CD4-positive, alpha-beta T cell treated with Interleukin-12 subunit alpha and Interleukin-12 subunit beta, for 1 hour (primary cell): ENCODE data around the gene ZFYVE28.

Source experiments
- DNase-seq: peaks from one replicate; pipeline ENCODE4 v3.0.0-alpha.2; 2020

ZFYVE28 gene

DNA sequence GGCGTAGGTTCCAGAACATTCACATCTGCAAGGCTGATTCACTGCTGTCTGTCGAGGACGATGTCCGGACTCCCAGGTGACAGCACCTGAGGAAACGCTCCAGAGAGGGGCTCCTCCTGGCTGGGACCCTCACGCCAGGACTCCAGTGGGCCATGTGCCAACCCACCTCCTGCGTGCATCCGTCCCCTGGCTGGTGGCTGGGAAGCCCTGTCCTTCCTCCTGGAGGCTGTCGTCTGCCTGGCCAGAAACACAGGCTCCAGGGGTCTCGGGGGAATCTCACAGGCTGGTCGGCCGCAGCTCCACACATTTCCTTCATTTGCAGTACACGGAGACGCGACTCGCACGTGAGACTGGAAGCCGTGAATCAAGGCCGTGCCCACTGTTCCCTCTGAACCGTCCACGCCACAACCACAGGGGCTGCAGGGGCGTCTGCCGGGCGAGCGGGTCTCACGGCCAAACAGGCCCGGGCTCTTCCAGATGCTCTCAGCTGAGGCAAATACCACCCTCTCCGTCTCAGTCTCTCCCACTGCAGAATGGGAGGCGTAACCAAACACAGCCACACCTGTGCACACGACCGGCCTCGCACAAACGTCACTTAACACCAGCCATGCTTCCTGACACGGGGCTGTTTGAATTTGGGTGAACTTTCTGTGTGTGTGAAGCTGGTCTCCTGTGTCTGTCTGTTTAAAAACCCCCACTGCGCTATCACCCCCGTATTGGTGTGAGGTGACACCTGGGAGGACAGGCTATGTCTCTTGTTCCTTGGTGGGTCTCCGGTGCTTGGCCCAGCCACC lies 117.8 kb downstream of the ZFYVE28 start:
- no peak for DNase-seq

DNA sequence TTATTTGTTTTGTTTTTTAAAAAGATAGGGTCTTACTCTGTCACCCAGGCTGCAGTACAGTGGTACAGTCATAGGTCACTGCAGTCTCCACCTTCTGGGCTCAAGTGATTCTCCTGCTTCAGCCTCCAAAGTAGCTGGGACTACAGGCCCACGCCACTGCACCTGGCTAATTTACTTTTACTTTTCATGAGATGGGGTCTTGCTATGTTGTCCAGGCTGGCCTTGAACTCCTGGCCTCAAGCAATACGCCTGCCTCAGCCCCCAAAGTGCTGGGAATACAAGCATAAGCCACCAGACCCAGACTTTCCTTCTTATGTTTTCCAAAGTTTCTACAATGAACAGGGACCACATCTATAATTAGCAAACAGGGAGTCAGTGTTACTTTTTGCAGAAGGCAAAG lies 118.7 kb downstream of the ZFYVE28 start:
- DNase-seq, result no peak

DNA sequence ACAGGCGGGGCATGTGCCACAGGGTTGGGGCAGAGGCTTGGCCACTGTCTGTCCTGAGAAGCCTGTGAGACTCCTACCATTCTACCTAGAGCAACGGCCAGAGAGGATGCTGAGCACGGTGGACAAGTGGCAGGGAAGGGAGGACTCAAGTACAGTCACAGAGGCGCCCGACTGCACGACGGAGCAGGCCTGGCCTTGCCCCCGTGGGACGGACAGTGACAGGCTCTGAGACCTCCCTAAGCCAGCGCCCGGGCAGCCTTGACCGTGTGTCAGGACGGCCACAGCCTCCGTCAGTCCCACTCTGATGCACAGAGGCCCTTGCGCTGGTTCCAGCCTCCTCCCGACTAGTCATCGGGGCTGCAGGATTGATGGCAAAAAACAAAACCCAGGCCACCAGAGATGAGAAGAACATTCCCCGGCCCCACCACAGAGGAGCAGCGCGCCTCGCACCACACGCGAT lies 119.9 kb downstream of the ZFYVE28 start:
- no peak for DNase-seq

DNA sequence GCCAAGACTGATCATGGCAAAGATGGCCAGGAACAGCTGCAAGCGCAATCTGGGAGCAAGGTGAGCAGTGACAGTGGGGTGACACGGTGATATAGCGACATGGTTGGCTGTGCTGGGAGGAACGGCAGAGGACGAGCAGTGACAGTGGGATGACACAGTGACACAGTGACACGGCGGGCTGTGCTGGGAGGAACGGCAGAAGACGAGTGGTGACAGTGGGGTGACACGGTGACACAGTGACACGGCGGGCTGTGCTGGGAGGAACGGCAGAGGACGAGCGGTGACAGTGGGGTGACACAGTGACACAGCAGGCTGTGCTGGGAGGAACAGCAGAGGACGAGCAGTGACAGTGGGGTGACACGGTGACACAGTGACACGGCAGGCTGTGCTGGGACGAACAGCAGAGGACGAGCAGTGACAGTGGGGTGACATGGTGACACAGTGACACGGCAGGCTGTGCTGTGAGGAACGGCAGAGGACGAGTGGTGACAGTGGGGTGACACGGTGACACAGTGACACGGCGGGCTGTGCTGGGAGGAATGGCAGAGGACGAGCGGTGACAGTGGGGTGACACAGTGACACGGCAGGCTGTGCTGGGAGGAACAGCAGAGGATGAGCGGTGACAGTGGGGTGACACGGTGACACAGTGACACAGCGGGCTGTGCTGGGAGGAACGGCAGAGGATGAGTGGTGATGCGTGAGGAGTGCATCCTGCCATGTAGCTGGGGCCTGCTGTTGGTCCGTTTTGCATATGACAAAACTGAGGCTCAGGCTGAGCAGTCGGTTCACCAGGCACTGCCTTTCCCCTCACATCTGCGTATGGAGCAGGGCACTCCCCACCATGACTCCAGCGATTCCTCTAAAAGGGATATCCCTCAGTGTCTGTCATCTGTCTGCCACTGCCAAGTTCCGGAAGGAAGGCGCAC lies 120.6 kb downstream of the ZFYVE28 start:
- DNase-seq, result no peak

DNA sequence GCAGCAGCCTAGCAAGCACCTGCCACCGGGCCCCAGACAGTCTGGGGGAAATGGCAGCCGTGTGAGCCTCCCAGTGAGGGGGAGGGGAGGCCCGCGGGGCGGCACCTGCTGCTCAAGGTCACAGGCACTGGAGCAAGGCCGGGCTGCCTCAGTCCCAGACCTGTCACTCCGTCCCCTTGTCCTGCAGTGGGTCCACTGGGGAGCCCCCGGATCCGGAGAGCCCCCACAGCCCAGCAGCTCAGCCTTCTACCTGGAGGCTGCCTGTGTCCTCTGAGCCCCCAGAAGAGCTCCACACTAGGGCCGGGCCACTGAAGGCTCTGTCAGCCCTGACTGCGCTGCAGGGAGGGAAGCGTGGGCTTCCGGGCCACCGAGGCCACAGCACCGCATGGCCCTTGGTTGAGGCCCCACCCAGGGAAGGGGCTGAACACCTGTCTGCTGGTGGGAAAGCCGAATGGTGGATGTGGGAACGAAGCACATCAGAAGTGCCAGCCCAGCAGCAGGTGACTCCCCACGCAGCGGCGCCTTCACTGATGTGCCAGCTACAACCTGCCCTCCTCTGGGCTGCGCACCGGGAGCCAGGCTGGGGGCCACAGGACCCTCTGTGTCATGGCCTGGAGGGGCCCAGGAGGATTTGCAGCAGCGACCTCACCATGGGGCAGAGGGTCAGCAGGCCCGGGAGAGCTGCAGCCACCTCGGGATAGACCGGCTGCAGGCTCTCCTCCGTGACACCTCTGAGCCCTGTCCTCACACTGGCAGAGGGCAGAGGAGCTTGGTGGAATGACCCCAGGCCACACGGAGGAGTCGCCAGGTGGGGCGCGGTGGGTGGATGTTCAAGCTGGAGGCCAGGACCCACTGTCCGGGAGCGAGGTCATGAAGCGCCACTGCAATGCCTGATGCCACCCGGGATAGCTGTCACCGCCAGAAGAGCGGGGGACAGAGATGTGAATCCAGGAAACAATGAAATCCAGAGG lies 121.5 kb downstream of the ZFYVE28 start:
- no peak for DNase-seq

- no peak for DNase-seq
These were observed 122.5 kb downstream of the ZFYVE28 start for GRCh38 chr4:2295900-2296442.

DNA sequence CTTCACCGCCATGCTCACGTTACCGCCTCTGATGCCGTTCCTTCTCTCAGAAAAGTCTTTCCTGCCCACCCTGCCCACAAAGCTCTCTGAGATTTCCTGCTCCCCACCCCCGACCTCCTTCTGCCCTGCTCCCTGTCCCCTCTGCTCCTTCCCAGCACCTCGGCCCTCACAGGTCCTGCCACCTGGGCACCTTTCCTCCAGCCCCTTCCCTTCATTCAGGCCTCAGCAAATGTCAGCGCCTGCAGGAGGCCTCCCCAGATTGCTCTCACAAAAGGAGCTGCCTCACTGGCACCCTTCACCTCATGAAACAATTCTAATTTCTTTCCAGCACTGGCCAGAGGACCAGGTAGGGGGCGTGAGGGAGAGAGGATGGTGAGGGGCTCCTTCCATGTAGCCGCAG lies 122.9 kb downstream of the ZFYVE28 start:
- no peak for DNase-seq

- DNase-seq, result no peak
These were observed 125.8 kb downstream of the ZFYVE28 start for GRCh38 chr4:2292646-2293108.

DNA sequence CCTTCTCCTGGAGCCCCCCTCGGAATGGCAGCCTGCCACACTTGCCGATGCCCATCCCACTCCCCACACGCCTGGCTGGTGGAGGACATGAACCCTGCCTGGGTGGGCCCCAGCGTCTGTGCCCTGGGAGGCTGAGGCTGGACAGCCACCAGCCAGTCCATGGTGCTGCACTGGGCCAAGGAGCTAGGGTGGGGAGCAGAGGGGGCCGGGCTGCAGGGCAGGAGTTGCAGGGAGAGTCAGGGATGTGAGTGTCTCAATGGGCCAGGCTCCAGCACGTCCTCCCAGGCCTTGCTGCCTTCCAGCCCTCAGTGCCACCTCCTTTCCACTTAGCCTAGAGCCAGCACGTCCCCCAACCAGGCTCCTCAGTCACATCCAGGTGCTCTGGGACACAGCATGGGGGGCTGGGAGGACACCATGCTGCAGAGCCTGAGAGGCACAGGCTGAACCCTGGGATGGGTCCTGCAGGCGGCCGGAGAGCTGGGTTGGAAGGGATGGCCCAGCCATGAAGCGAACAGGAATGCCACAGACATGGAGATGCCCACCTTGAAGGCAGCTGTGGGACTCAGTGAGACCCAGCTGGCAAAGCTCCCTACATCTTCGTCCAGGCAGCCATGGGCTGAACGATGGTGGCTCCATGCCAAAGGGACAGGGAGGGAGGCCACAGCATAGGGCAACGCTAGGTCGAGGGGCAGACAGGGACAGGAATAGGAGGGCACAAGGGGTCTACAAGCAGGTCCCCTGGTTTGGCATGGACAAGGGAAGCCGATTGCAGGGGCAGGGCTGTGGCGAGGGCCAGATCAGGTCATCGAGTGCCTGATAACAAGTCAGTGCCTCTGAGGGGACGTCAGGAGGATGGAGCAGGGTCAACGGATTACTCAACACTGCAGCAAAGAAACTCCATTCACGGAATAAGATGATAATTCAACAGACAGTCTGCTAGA lies 126.5 kb downstream of the ZFYVE28 start:
- DNase-seq, result no peak

- DNase-seq, result peak; percentile 80
These were observed 127.3 kb downstream of the ZFYVE28 start for GRCh38 chr4:2290974-2291704.

- DNase-seq, result no peak
These were observed 128.0 kb downstream of the ZFYVE28 start for GRCh38 chr4:2290488-2290887.

DNA sequence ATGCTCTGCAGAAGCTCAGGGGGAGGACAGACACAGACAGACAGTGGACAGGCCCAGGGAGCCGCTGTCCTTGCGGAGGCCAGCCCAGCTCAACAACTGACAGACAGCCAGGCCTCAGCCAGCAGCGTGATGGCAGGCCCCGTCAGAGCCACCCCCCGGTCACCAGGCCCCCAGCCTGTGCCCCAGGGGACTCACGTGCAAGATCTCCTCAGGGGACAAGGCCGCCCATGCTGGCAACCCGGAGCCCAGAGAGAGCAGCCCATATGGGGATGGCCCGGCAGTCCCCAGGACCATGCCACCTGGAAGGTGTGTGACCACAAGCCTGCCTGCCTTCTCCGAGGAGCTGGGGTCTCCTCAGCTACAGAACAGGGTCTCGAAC lies 128.5 kb downstream of the ZFYVE28 start:
- no peak for DNase-seq

DNA sequence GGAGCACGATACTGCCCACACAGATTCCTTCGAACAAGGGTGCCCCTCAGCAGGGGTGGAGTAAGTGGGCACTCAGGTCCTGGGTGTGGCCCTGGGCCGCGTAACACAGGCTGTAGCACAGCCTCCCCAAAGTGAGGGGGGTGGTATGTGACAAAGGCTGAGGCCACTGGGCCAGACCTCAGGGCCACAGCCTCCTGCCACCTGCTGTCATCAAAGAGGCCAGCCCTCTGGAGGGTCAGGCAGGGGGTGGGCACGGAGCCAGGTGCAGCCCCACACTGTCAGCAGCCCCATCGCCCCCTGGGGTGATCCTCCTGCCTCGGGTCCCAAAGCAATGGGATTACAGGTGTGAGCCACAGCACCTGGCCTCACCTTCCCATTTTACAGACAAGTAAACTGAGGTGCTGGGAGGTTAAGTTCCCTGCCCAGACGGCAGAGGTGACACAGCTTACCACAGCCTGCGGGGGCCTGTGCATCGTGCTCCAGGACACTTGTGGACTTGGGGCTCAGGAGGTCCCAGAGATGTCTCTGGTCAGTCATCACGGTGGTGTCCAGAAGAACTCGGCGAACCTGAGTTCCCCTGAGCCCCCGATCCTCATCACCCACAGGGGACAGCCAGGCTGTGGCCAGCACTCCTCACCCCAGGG lies 129.0 kb downstream of the ZFYVE28 start:
- no peak for DNase-seq

- no peak for DNase-seq
These were observed 130.3 kb downstream of the ZFYVE28 start for GRCh38 chr4:2288051-2288541.

DNA sequence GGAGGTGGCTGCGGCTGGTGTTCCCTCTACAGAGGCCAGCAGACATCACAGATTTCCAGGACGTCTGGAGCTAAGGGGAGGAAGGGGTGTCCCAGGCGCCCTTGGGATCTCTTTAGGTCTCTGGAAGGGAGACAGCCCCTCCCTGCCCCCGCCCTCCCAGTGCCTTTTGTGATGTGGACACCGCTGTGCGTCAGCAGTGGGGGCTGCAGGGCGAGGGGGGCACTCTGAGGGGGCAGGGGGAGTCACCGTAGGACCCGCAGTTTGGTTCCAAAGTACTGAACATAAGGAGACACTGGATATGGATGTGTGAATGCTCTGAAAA lies 130.9 kb downstream of the ZFYVE28 start:
- no peak for DNase-seq

GRCh38 chr4:2286904-2287593 lies 131.4 kb downstream of the ZFYVE28 start:
- DNase-seq, result no peak

DNA sequence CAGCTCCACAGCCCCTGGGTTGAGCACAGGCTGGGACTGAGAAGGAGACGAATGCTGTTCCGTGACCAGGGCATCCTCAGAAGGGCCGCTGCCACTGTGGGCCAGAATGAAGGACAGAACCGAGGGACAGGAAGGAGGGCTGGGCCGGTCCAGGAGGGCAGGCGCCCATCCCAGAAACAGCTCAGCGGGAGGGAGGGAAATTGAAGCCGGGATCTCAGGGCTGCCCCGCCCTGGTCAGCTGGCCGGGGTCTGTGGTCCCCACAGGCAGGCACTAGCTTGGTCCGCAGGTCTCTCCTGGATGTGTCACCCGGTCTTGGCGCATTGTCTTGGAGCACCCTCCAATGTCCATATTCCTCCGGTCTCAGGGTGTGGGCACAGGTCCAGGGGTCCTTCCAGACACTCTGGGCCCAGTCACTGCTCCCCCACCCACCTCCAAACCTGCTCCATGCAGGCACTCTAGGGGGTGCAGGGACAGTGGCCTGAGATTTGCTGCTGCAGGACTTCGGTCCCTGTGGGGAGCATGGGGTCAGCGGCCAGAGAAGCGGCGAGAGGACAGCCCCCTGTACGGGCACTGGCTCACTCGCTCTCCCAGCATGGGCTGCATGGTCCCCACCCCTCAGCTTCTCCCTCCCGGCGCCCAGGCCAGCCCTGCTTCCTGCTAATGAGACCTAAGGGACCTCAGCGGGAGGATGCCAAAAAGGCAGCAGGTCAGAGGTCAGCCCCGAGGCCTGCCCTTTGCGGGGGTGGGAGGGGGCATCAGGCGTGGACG lies 132.6 kb downstream of the ZFYVE28 start:
- DNase-seq, result no peak

GRCh38 chr4:2284934-2285612 lies 133.4 kb downstream of the ZFYVE28 start:
- DNase-seq, result no peak
